ENCODE data around the gene LRRC2.
"Not testable (repeated sequence)": the region's sequence is repeated elsewhere in the genome, so short reads cannot be mapped to it uniquely, and the experiment has no call there.

GRCh38 chr3:46494491-46494890 lies 71.6 kb downstream of the LRRC2 start:
- not testable (repeated sequence) for TF ChIP-seq CTCF (IDR thresholded peaks at IDR 0.05; ENCODE audit: borderline replicate concordance, extremely low read depth, low read length, poor library complexity, severe bottlenecking); EZH2 (IDR thresholded peaks at IDR 0.05; ENCODE audit: borderline replicate concordance, low read depth, low read length, severe bottlenecking)

All from DND-41 (cell line).